ENCODE results near the gene ATP2A3. TPM values are rescaled to one million over a fixed set of nuclear protein-coding genes. Genes with fewer than 3 reads are reported as not detected.
A peak's percentile ranks its signal among the peaks of the same experiment; 100 is the strongest.

The ATP2A3 gene
- total RNA-seq, 1 experiment from 2014 or later: 3.3 TPM

- POLR2A ChIA-PET (ENCODE audit: unreplicated experiment): interaction anchor here (0.7 kb wide), 1 partner anchor 92 kb away, joined by 20 read pairs; the partner anchor contains the start of gene ITGAE
- Histone ChIP-seq H3K4me3 (ENCODE audit: low read length) (peak within 1 kb of the TSS; percentile 79), H4K20me1 (ENCODE audit: low read length) (no peaks in the 10 kb centered on the region), H3F3A (ENCODE audit: low read length, unreplicated experiment) (no peaks in the 10 kb centered on the region), H3K9ac (ENCODE audit: low read length) (peak within 1 kb of the TSS; percentile 74), H3K27ac (ENCODE audit: low read length) (peak within 1 kb of the TSS; percentile 27), H3K9me3 (ENCODE audit: low read length) (no peaks in the 10 kb centered on the region), H3K36me3 (ENCODE audit: low read depth, low read length) (no peaks in the 10 kb centered on the region), H3K27me3 (ENCODE audit: low read length) (no peaks in the 10 kb centered on the region), H2AFZ (ENCODE audit: low read length) (peak within 1 kb of the TSS; percentile 75), H3K4me1 (ENCODE audit: insufficient read depth, low read length) (peaks cover 59% of the 10 kb centered on the region), H3K4me2 (ENCODE audit: low read length) (peak within 1 kb of the TSS; percentile 86), H3K79me2 (ENCODE audit: low read length) (peaks cover 30% of the 10 kb centered on the region), H3K9me2 (replicated peaks; ENCODE audit: low read length) (no peaks in the 10 kb centered on the region)
- TF ChIP-seq EZH2phosphoT487 (IDR thresholded peaks at IDR 0.05; ENCODE audit: borderline replicate concordance, low read length): no peak
- no peak for TF ChIP-seq CTCF (conservative IDR thresholded peaks at IDR 0.05; ENCODE audit: low read depth, low read length)
- TF ChIP-seq EZH2 (IDR thresholded peaks at IDR 0.05; ENCODE audit: low read length, unreplicated experiment): no peak
- DNase-seq (peak; percentile 85), ATAC-seq (peak; percentile 48)
- no TSS peak for BruUV-seq (replicated peaks)
- intact Hi-C loops (cut with micrococcal nuclease): no loop called here
- CTCF ChIA-PET: interaction anchor here (1.0 to 1.4 kb wide), 2 partner anchors 21 to 47 kb away, joined by 3 to 4 read pairs; partner anchors contain the start of gene NCBP3
These were observed 71.1 kb downstream of the ATP2A3 start, which contains the start of gene CAMKK1 for GRCh38 chr17:3893003-3893719. TSS of gene CAMKK1 (minus strand) at chr17:3893053. CDS start at chr17:3885687, 7,366 bp downstream.

GRCh38 chr17:3892095-3892998, 71.9 kb downstream of the ATP2A3 start:
- POLR2A ChIA-PET (ENCODE audit: unreplicated experiment): interaction anchor here (0.7 kb wide), 1 partner anchor 92 kb away, joined by 20 read pairs; the partner anchor contains the start of gene ITGAE

GRCh38 chr17:3891626-3892094, 72.6 kb downstream of the ATP2A3 start:
- DNase-seq (peak; percentile 45), ATAC-seq (peak; percentile 9)
- H3K4me3 ChIP-seq (ENCODE audit: low read length): peak overlapping the region; percentile 79
- TF ChIP-seq CTCF (conservative IDR thresholded peaks at IDR 0.05; ENCODE audit: low read depth, low read length) (no peak), EZH2 (IDR thresholded peaks at IDR 0.05; ENCODE audit: low read length, unreplicated experiment) (no peak), EZH2phosphoT487 (IDR thresholded peaks at IDR 0.05; ENCODE audit: borderline replicate concordance, low read length) (no peak)
- ChIA-PET POLR2A (ENCODE audit: unreplicated experiment) (no interaction called here), CTCF (no interaction called here)
- H3K4me2 ChIP-seq (ENCODE audit: low read length): peak overlapping the region; percentile 83
- peaks cover 68% of the 10 kb centered on the region for H3K4me1 ChIP-seq (ENCODE audit: insufficient read depth, low read length)
- 0 out of 2 replicates have a peak overlapping the region, but pooled peaks have one; percentile 5 for H3K9ac ChIP-seq (ENCODE audit: low read length)
- no peaks in the 10 kb centered on the region for H4K20me1 ChIP-seq (ENCODE audit: low read length)
- H3F3A ChIP-seq (ENCODE audit: low read length, unreplicated experiment): no peaks in the 10 kb centered on the region
- H3K9me2 ChIP-seq (replicated peaks; ENCODE audit: low read length): no peaks in the 10 kb centered on the region
- no peaks in the 10 kb centered on the region for H3K27me3 ChIP-seq (ENCODE audit: low read length)
- H3K79me2 ChIP-seq (ENCODE audit: low read length): peaks cover 44% of the 10 kb centered on the region
- intact Hi-C loops (cut with micrococcal nuclease): no loop called here
- peak overlapping the region; percentile 27 for H3K27ac ChIP-seq (ENCODE audit: low read length)
- BruUV-seq (replicated peaks): no TSS peak
- H2AFZ ChIP-seq (ENCODE audit: low read length): no peak overlapping the region
- H3K9me3 ChIP-seq (ENCODE audit: low read length): no peaks in the 10 kb centered on the region
- no peaks in the 10 kb centered on the region for H3K36me3 ChIP-seq (ENCODE audit: low read depth, low read length)

More at GRCh38 chr17:3892095-3892998, 71.9 kb downstream of the ATP2A3 start:
- intact Hi-C loops (cut with micrococcal nuclease): no loop called here
- ATAC-seq: peak; percentile 48
- peak overlapping the region; percentile 27 for H3K27ac ChIP-seq (ENCODE audit: low read length)
- peak overlapping the region; percentile 74 for H3K9ac ChIP-seq (ENCODE audit: low read length)
- H3F3A ChIP-seq (ENCODE audit: low read length, unreplicated experiment): no peaks in the 10 kb centered on the region
- peaks cover 37% of the 10 kb centered on the region for H3K79me2 ChIP-seq (ENCODE audit: low read length)
- no peaks in the 10 kb centered on the region for H3K9me3 ChIP-seq (ENCODE audit: low read length)
- H4K20me1 ChIP-seq (ENCODE audit: low read length): no peaks in the 10 kb centered on the region
- peak overlapping the region; percentile 79 for H3K4me3 ChIP-seq (ENCODE audit: low read length)
- H3K4me1 ChIP-seq (ENCODE audit: insufficient read depth, low read length): peaks cover 67% of the 10 kb centered on the region
- peak; percentile 69 for DNase-seq
- H3K4me2 ChIP-seq (ENCODE audit: low read length): peak overlapping the region; percentile 83
- CTCF ChIA-PET: interaction anchor here (0.6 to 1.4 kb wide), 3 partner anchors 22 to 256 kb away, joined by 3 to 4 read pairs (median 3); partner anchors contain the start of genes CTNS, NCBP3 and SHPK
- peak overlapping the region; percentile 69; the same call in 1 of the 2 replicates for H2AFZ ChIP-seq (ENCODE audit: low read length)
- H3K9me2 ChIP-seq (replicated peaks; ENCODE audit: low read length): no peaks in the 10 kb centered on the region
- H3K36me3 ChIP-seq (ENCODE audit: low read depth, low read length): no peaks in the 10 kb centered on the region
- BruUV-seq (replicated peaks): no TSS peak
- H3K27me3 ChIP-seq (ENCODE audit: low read length): no peaks in the 10 kb centered on the region
- TF ChIP-seq EZH2 (IDR thresholded peaks at IDR 0.05; ENCODE audit: low read length, unreplicated experiment): no peak
- peak; percentile 95 for TF ChIP-seq EZH2phosphoT487 (IDR thresholded peaks at IDR 0.05; ENCODE audit: borderline replicate concordance, low read length)
